IPS-NIHi11 (cell line): ENCODE measurements around the gene ZNF169.
"Not testable (repeated sequence)": the region's sequence is repeated elsewhere in the genome, so short reads cannot be mapped to it uniquely, and the experiment has no call there.

ENCODE experiments used
- DNase-seq: peaks from one replicate; pipeline ENCODE4 v3.0.0; 2012; ENCODE audit warnings: mixed read lengths, low spot score

The ZNF169 gene

GRCh38 chr9:94259077-94259862 is at the start of gene ZNF169:
Gene ZNF169, plus strand, starts transcription at chr9:94259298. Its CDS starts 19,515 bp downstream, at chr9:94278813.
- peak; percentile 96 for DNase-seq

- no peak for DNase-seq
Measured at GRCh38 chr9:94210616-94211603, 48.2 kb upstream of the ZNF169 start.

- no peak for DNase-seq
Measured at GRCh38 chr9:94212091-94212490, 47.0 kb upstream of the ZNF169 start.

GRCh38 chr9:94212531-94212930 is 46.6 kb upstream of the ZNF169 start:
- DNase-seq: peak; percentile 14

GRCh38 chr9:94213511-94214124 is 45.5 kb upstream of the ZNF169 start:
- peak; percentile 87 for DNase-seq

GRCh38 chr9:94222870-94223269 is 36.2 kb upstream of the ZNF169 start:
- DNase-seq: no peak

- DNase-seq: not testable (repeated sequence)
Measured at GRCh38 chr9:94225413-94225812, 33.7 kb upstream of the ZNF169 start.

- DNase-seq: no peak
Measured at GRCh38 chr9:94228616-94229015, 30.5 kb upstream of the ZNF169 start.

- DNase-seq: no peak
Measured at GRCh38 chr9:94232428-94232827, 26.7 kb upstream of the ZNF169 start.

- not testable (repeated sequence) for DNase-seq
Measured at GRCh38 chr9:94241098-94241497, 18.0 kb upstream of the ZNF169 start.

GRCh38 chr9:94245651-94246050 is 13.4 kb upstream of the ZNF169 start:
- no peak for DNase-seq

GRCh38 chr9:94250456-94250855 is 8.6 kb upstream of the ZNF169 start:
- no peak for DNase-seq

- DNase-seq: no peak
Measured at GRCh38 chr9:94256007-94256406, 3.1 kb upstream of the ZNF169 start.

- DNase-seq: not testable (repeated sequence)
Measured at GRCh38 chr9:94265626-94266402, 6.7 kb downstream of the ZNF169 start.

GRCh38 chr9:94269264-94269663 is 10.2 kb downstream of the ZNF169 start:
- no peak for DNase-seq

- DNase-seq: no peak
Measured at GRCh38 chr9:94270009-94270408, 10.9 kb downstream of the ZNF169 start.

- not testable (repeated sequence) for DNase-seq
Measured at GRCh38 chr9:94277029-94277428, 17.9 kb downstream of the ZNF169 start.

GRCh38 chr9:94277885-94278536 is 18.9 kb downstream of the ZNF169 start:
- DNase-seq: no peak

- DNase-seq: no peak
Measured at GRCh38 chr9:94280409-94280989, 21.4 kb downstream of the ZNF169 start.

- no peak for DNase-seq
Measured at GRCh38 chr9:94281101-94281500, 22.0 kb downstream of the ZNF169 start.

- no peak for DNase-seq
Measured at GRCh38 chr9:94286116-94286515, 27.0 kb downstream of the ZNF169 start.
